Coronary artery (tissue), 2 donors: ENCODE measurements around the gene TSPAN11.
"Not testable (repeated sequence)": the region's sequence is repeated elsewhere in the genome, so short reads cannot be mapped to it uniquely, and the experiment has no call there.

Experiments used
- DNase-seq: peaks from one replicate; pipeline ENCODE4 v3.0.0-alpha.2; 2017; ENCODE audit warnings: low spot score
- H3K27ac ChIP-seq, 2 donors: fragments of 200-600 bp; sonication (generic); one replicate each; pipeline ENCODE4 v1.5.1; 2016 to 2019
- H3K4me3 ChIP-seq: fragments of 200-600 bp; sonication (generic); 2 replicates; pipeline ENCODE4 v1.5.1; 2016; ENCODE audit warnings: mild to moderate bottlenecking, moderate library complexity
- CTCF ChIP-seq: fragments of 200-600 bp; sonication (generic); IDR thresholded peaks from one replicate; pipeline ENCODE4 v1.5.1; 2019; ENCODE audit warnings: antibody characterized with exemption

The TSPAN11 gene

GRCh38 chr12:30884799-30885198 is 41.7 kb upstream of the TSPAN11 start:
- no peak for TF ChIP-seq CTCF

GRCh38 chr12:30885321-30885720 is 41.2 kb upstream of the TSPAN11 start:
- H3K27ac ChIP-seq: no peak overlapping the region
- no peak for DNase-seq
- no peak overlapping the region for H3K4me3 ChIP-seq
- no peak for TF ChIP-seq CTCF

More at GRCh38 chr12:30884799-30885198, 41.7 kb upstream of the TSPAN11 start:
- H3K4me3 ChIP-seq: no peak overlapping the region
- DNase-seq: no peak
- H3K27ac ChIP-seq: no peak overlapping the region

GRCh38 chr12:30887226-30887625 is 39.3 kb upstream of the TSPAN11 start:
- no peak for DNase-seq
- Histone ChIP-seq H3K4me3 (no peak overlapping the region), H3K27ac (no peak overlapping the region)
- TF ChIP-seq CTCF: no peak

GRCh38 chr12:30888241-30888640 is 38.3 kb upstream of the TSPAN11 start:
- DNase-seq: no peak
- Histone ChIP-seq H3K27ac (no peak overlapping the region), H3K4me3 (no peak overlapping the region)
- no peak for TF ChIP-seq CTCF

- not testable (repeated sequence) for H3K4me3 ChIP-seq, H3K27ac ChIP-seq, DNase-seq
Observed at GRCh38 chr12:30894531-30894930, 32.0 kb upstream of the TSPAN11 start.

- Histone ChIP-seq H3K4me3 (no peak overlapping the region), H3K27ac (no peak overlapping the region)
- no peak for TF ChIP-seq CTCF
- no peak for DNase-seq
Observed at GRCh38 chr12:30896461-30896860, 30.1 kb upstream of the TSPAN11 start.

GRCh38 chr12:30898846-30899245 is 27.7 kb upstream of the TSPAN11 start:
- Histone ChIP-seq H3K27ac (no peak overlapping the region), H3K4me3 (no peak overlapping the region)
- no peak for TF ChIP-seq CTCF
- no peak for DNase-seq

- no peak for TF ChIP-seq CTCF
- no peak for DNase-seq
- Histone ChIP-seq H3K27ac (no peak overlapping the region), H3K4me3 (no peak overlapping the region)
Observed at GRCh38 chr12:30900351-30900750, 26.2 kb upstream of the TSPAN11 start.
